ENCODE measurements around the gene SELENOT. TPM values are rescaled to one million over a fixed set of nuclear protein-coding genes. Genes with fewer than 3 reads are reported as not detected.
A peak's percentile ranks its signal among the peaks of the same experiment; 100 is the strongest.

Gene SELENOT
- total RNA-seq, 2 donors from 2014 or later, result 70.8 to 75.9 TPM

DNA sequence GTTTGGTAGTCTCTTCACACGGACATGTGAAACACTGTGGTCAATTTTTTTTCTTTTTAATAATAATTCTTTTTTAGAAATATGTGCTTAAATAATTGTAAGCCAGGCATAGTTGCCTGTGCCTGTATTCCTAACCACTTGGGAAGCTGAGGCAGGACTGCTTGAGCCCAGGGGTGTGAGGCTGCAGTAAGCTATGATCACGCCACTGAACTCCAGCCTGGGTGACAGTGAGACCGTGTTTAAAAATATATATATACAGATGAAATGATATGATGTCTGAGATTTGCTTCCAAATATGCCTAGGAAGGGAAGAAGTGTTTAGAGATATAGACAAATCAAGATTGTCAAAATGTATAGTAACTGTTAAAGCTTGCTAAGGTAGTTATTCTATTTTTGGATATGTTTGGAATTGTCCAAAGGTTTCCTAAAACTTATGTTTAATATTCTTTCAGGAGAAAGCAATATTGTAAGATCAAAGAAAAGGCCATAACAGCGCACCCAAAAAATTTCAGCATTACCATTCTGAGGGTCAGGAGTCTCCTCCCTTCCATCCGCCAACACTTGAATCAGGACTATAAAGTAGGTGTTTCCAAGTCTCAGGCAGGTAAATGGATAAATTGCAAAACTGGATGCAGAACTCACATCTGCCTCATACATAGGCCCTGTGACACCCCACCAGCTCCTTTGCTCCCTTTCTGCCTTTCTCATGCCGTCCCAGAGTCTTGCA, 532 bp upstream of the SELENOT start:
- Histone ChIP-seq H3K9ac (ENCODE audit: extremely low read depth, low read length, poor library complexity, severe bottlenecking) (peak overlapping the region; percentile 80), H3K4me3 (ENCODE audit: low read length) (peak overlapping the region; percentile 99), H3K36me3 (ENCODE audit: control insufficient read depth, insufficient read depth, low read length) (peaks cover 3% of the 10 kb centered on the region), H3K27ac (ENCODE audit: low read depth, low read length) (peak overlapping the region; percentile 70), H3K9me3 (ENCODE audit: control insufficient read depth, low read length) (no peaks in the 10 kb centered on the region), H3K27me3 (ENCODE audit: control insufficient read depth, insufficient read depth, low read length, poor library complexity, severe bottlenecking) (no peaks in the 10 kb centered on the region), H3K4me1 (ENCODE audit: control insufficient read depth, insufficient read depth, low read length) (peaks cover 11% of the 10 kb centered on the region)
- no peak for DNase-seq
- no peaks in the 10 kb centered on the region for H3K9me3 Mint-ChIP-seq
- H3K4me3 Mint-ChIP-seq, result peak overlapping the region; percentile 94
- WGBS, 2 experiments (ENCODE audit: insufficient coverage in 1 of 2, insufficient read length in 1 of 2), result 33 to 38% methylated on average over 4 to 6 of the region's 6 CpGs
- TF ChIP-seq CTCF (conservative IDR thresholded peaks at IDR 0.05), result no peak
- peaks cover 54% of the 10 kb centered on the region for H3K4me1 Mint-ChIP-seq
- peaks cover 16% of the 10 kb centered on the region for H3K36me3 Mint-ChIP-seq (ENCODE audit: low read depth)
- no peaks in the 10 kb centered on the region for H3K27me3 Mint-ChIP-seq (ENCODE audit: insufficient read depth)
- H3K27ac Mint-ChIP-seq, result peak overlapping the region; percentile 97

- peak overlapping the region; percentile 97 for H3K27ac Mint-ChIP-seq
- peaks cover 59% of the 10 kb centered on the region for H3K4me1 Mint-ChIP-seq
- peaks cover 7% of the 10 kb centered on the region for H3K36me3 ChIP-seq (ENCODE audit: control insufficient read depth, insufficient read depth, low read length)
- peak overlapping the region; percentile 99 for H3K4me3 ChIP-seq (ENCODE audit: low read length)
- 3 to 4% methylated on average over 3 to 11 of the region's 11 CpGs for WGBS, 2 experiments (ENCODE audit: insufficient coverage in 1 of 2, insufficient read length in 1 of 2)
- peak overlapping the region; percentile 93 for H3K27ac ChIP-seq (ENCODE audit: low read depth, low read length)
- H3K9ac ChIP-seq (ENCODE audit: extremely low read depth, low read length, poor library complexity, severe bottlenecking), result peak overlapping the region; percentile 80
- DNase-seq, result no peak
- no peaks in the 10 kb centered on the region for H3K9me3 ChIP-seq (ENCODE audit: control insufficient read depth, low read length)
- no peak for TF ChIP-seq CTCF (conservative IDR thresholded peaks at IDR 0.05)
- peaks cover 16% of the 10 kb centered on the region for H3K36me3 Mint-ChIP-seq (ENCODE audit: low read depth)
- peaks cover 11% of the 10 kb centered on the region for H3K4me1 ChIP-seq (ENCODE audit: control insufficient read depth, insufficient read depth, low read length)
- no peaks in the 10 kb centered on the region for H3K27me3 ChIP-seq (ENCODE audit: control insufficient read depth, insufficient read depth, low read length, poor library complexity, severe bottlenecking)
- H3K4me3 Mint-ChIP-seq, result peak overlapping the region; percentile 94
- H3K9me3 Mint-ChIP-seq, result no peaks in the 10 kb centered on the region
- no peaks in the 10 kb centered on the region for H3K27me3 Mint-ChIP-seq (ENCODE audit: insufficient read depth)
These were observed 829 bp downstream of the SELENOT start for GRCh38 chr3:150603980-150604319.

DNA sequence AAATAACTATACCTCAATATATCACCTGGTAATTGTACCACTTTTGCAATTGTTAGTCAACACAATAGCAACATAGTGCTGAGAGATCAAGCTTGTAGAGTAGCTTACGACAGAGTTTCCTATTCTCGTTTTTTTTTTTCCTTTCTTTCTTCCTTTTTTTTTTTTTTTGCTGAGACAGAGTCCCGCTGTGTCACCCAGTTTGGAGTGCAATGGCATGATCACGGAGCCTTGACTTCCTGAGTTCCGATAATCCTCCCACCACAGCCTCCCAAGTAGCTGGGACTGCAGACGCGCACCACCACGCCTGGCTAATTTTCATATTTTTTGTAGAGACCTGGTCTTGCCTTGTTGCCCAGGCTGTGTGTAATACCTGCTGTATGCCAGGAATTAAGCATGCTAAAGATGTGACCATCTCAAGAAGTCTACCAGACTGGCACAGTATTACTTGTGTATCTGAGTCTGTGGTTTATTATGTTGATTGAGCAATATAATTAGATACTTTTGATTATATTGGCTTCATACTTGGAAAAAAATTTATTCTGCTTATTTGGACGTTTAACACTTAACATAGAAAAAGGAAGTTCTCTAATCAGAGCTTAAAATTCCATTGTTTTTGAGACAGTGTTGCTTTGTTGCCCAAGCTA, 3.0 kb downstream of the SELENOT start:
- Histone ChIP-seq H3K9me3 (ENCODE audit: control insufficient read depth, low read length) (no peaks in the 10 kb centered on the region), H3K36me3 (ENCODE audit: control insufficient read depth, insufficient read depth, low read length) (peaks cover 12% of the 10 kb centered on the region), H3K27me3 (ENCODE audit: control insufficient read depth, insufficient read depth, low read length, poor library complexity, severe bottlenecking) (no peaks in the 10 kb centered on the region), H3K9ac (ENCODE audit: extremely low read depth, low read length, poor library complexity, severe bottlenecking) (no peak overlapping the region), H3K27ac (ENCODE audit: low read depth, low read length) (no peak overlapping the region), H3K4me3 (ENCODE audit: low read length) (peak overlapping the region; percentile 99), H3K4me1 (ENCODE audit: control insufficient read depth, insufficient read depth, low read length) (peaks cover 6% of the 10 kb centered on the region)
- DNase-seq, result no peak
- TF ChIP-seq CTCF (conservative IDR thresholded peaks at IDR 0.05), result no peak
- H3K36me3 Mint-ChIP-seq (ENCODE audit: low read depth), result peaks cover 18% of the 10 kb centered on the region
- 84 to 92% methylated on average over 5 to 9 of the region's 9 CpGs for WGBS, 2 experiments (ENCODE audit: insufficient coverage in 1 of 2, insufficient read length in 1 of 2)
- H3K4me3 Mint-ChIP-seq, result peak overlapping the region; percentile 94
- H3K27me3 Mint-ChIP-seq (ENCODE audit: insufficient read depth), result no peaks in the 10 kb centered on the region
- H3K27ac Mint-ChIP-seq, result no peak overlapping the region
- H3K9me3 Mint-ChIP-seq, result peaks cover under 1% of the 10 kb centered on the region
- H3K4me1 Mint-ChIP-seq, result peaks cover 52% of the 10 kb centered on the region

Measured in endodermal cell (in vitro differentiated cells).